Measurements from ENCODE around the gene TCERG1L.
A peak's percentile ranks its signal among the peaks of the same experiment; 100 is the strongest.
"Not testable (repeated sequence)": the region's sequence is repeated elsewhere in the genome, so short reads cannot be mapped to it uniquely, and the experiment has no call there.

The TCERG1L gene, protein sequence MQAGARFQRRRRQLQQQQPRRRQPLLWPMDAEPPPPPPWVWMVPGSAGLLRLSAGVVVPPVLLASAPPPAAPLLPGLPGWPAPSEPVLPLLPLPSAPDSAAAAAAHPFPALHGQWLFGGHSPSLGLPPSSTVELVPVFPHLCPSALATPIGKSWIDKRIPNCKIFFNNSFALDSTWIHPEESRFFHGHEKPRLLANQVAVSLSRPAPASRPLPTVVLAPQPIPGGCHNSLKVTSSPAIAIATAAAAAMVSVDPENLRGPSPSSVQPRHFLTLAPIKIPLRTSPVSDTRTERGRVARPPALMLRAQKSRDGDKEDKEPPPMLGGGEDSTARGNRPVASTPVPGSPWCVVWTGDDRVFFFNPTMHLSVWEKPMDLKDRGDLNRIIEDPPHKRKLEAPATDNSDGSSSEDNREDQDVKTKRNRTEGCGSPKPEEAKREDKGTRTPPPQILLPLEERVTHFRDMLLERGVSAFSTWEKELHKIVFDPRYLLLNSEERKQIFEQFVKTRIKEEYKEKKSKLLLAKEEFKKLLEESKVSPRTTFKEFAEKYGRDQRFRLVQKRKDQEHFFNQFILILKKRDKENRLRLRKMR

DNA sequence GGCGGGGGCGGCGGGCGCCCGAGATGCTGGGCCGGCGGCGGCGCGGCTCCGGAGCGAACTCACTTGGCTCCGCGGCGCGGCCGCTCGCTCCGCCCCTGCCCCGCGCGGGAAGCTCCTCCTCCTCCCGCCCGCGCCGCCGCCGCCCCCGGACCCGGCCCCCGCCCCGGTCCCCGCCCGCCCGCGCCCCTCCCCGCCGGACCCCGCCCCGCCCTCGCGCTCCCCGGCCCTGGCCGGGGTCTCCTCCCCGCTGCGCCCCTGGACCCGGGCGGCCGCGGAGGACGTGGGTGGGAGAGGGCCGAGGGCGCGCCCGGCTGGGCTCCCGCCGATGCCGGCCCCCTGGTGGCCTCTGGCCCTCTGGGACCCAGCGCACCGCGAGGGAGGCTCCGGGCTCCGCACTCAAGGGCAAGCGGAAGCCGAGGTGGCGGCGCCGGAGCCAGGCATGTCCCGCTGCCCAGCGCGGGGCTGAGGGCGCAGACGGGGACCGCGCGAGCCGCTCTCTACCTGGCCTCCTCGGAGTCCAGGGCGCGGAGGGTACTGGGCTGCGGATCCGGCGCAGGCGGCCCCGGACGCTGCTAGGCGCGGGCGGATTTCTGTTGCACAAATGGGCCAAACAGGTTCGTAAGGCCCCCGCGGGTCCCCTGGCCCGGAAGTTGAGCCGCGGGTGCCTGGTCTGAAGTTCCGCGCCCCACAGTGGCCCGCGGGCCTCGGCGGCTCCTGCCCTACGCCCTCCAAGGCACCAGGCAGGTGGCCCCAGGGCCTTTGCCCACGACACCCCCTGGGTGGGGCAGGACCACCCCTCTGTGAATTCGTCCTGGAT lies at the start of gene TCERG1L:
TSS of gene TCERG1L (minus strand) at position 61 of the 817 bp plus-strand sequence. CDS start 86 bp downstream, outside the sequence.
- no peak for DNase-seq

DNA sequence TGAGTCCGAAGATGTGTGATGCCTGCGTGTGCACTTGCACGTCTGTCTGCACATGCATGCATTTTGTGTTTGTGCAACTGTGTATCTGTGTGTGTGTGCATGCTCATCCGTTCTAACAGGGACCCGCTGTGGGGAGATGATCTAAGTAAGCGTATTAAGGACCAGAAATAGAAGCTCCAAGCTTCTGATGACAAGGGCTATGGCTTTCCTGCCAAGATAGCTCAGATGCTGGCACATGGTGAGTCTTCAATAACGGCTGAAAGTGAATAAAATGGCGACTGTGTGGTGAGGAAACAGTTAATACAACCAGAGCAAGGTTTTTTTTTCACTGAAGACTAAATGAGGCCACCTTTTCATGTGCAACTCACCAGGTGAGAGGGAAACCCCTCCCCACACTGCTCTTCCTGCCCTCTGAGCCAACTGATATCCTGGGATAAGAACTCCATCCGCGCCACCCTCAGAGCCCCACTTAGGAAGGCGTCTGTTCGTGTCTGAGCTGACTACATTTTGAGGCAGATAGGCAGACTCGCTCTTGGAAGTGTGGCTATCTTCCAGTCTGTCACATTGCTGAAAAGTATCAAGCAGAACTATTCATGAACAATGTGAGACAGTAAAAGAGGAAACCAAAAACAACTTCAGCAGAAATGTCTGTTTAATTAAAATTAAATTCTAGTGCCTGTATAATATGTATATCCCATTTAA lies 47.4 kb upstream of the TCERG1L start:
- DNase-seq, result no peak

DNA sequence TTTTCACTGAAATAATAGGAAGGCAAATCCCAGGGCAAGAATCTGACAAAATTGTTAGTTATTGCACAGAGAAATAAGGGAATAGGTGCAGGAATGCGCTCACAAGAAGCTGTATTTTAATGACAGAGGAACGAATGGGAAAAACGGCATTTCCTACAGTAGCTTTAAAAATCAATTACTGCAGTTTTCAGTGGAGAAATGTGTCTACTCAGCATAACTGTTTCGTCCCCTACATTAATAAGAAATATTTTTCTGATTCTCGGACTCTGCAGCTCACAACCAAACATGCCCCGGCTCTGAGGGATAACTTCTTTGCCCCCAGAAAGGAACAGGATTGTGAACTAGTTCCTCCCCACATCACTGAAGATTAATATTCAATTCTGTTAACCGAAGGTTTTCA lies 44.9 kb upstream of the TCERG1L start:
- DNase-seq, result no peak

DNA sequence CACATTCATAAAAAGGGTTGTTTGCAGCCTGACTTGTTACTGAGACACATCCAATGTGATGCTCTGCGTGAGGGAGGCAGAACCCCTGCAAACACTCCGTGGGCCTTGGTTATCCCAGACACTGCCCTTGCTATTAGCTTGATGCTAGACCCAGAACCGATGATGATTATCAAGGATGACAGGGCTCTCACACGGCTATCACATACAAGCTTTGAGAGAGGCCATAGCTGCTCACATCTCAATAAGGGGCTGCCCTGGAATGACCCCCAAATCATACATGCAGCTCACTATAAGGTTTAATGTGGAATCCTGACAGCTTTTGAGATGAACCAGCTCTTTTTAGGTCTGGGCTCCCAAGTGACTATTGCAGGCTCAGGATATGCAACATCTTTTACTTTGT lies 44.4 kb upstream of the TCERG1L start:
- no peak for DNase-seq

DNA sequence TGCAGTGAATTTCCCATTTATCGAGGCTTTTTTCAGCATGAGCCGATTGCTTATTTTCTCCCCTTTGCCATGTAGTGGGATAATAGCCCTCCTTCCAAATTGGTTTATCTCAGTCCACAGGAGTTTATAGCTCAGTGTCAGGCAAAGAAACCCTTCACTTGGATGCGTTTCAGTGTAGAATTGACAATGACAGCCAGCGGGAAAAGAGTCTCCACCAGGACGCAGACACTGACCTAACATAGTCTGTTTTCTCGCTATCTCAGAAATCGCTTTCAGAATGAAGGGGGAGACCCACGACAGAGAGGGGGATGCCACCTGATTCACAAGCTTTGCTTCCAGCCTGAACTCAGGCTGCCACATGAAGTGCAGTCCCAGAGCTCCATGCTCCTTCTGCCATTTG lies 43.5 kb upstream of the TCERG1L start:
- no peak for DNase-seq

DNA sequence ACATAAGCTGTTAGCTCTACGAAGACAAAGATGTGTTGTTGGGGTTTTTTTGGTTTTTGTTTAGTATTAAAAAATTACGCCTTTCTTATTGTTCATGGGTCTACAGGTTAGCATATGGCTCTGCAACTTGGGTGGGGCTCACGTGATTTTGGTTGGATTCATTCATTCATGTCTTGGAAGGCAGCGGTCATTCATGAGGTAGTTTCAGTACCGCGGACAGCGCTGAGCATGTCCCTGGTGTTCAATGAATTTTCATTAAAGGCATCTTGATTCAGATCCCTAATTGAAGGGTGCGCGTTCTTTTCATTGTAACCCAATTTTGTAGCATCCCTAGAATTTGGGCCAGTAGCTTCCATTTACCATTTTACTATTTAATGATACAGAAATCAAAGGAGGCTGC lies 42.9 kb upstream of the TCERG1L start:
- DNase-seq, result peak; percentile 31

DNA sequence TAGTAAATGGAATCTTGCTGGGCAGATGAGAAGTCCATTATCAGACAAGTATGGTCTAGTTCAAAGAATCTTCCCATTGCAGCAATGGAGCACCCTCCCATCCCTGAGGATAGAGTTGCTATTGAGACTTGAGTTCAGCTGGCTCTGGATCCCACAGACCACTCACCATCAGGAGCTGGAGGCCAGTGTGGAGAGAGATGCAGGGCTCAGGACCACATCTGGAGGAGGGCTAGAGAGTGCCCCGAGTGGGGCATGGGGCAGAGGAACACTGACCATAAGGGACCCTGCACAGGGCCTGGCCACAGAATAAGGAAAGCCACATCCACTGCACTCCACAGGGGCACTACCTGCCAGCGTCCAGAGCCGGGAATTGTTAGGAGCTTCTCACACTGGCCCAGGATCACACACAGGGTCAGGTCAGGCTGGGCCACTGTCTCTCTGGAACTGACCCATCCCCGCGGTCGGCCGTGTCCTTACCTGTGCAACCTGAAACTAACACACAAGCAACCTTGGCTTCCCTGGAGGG lies 41.3 kb upstream of the TCERG1L start:
- DNase-seq, result no peak

DNA sequence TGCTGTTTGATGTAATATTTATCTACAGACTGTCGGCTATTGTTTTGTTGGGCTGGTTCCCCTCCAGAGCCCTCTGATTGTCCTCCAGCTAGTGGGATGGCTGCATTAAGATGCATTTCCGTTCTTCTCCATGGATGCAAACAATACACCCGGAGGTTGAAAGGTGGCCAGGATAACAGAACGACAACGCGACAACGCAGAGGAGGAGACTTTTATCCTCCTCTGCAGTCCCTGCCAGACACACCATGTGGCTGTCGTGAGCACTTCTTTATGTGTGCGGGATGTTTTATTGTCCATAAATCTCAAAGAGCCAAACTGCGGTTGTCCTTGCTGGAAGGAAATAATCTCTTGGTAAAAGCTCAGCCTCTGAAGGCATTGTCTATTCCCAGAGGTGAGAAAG lies 39.1 kb upstream of the TCERG1L start:
- no peak for DNase-seq

DNA sequence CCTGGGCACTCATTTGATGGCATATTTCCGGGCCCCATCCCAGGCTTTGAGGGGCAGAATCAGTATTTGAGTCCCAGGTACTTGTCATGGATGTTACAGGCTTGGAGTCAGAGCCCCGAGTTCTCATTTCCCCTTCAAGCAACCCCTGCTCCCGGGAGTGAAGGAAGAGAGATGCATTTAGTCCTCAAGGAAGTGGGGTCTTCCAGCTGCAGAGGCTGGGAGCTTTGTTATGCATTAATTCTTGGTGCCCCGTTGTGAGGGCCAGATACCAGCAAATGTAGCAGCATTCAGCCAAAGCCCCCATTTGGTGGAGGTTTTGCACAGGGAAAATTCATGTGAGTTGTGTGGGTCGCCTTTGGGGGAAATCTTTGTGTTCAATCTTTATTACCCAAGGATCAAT lies 38.7 kb upstream of the TCERG1L start:
- DNase-seq, result no peak

DNA sequence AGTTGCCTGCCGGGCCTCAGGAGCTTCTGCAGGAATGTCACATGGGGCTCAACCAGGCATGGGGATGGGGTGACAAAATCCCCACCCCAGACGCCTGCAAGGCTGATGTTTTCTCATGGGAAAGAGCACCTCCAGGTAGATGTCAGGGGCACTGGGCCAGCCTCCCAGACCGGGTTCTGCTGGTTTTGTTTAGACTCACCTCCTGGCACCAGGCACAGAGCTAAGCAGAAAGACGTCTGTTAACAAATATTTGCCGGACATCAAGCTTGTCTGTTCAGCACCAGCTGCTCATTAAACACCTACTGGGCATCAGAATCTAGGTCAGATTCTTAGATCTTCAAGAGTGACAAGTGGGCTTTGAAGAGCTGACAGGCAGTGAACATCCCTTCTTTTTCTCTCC lies 34.9 kb upstream of the TCERG1L start:
- DNase-seq, result no peak

DNA sequence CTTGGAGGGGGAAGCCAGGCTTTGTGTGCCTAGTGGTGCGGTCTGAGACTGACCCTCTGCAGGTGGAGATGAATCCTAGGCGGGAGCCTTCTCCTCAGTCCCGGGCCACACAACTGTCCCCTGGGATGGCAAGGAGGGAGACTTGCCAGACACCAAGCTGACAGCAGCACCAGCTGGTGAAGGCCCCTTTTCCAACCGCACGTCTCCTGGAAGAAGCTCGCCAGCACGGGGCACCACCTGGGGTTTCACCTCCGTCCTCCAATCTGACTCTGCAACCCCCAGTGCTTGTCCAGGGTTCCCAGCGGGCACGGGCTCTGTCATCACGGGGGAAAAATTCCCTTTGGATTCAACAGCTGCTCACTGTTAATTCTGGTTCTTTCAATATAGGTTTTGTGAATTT lies 34.2 kb upstream of the TCERG1L start:
- no peak for DNase-seq

DNA sequence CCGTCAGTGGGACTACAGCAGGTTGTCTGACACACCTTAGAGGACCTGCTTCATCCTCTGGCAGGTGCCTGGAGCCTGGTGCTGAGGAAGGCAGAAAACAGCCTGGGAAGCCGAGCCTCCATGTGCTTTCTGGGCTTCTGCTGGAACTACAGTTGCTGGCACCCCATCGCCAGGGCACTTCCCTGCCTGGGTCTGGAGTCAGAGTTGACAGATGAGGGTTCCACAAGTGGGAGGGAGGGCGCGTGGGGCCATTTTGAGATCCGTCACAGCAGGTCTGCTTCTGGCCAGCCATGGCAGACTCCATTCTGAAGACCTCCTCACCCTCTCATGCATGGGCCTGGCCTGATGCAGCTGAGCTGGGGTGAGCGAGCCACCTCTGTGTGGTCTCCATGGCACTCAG lies 33.2 kb upstream of the TCERG1L start:
- DNase-seq, result no peak

DNA sequence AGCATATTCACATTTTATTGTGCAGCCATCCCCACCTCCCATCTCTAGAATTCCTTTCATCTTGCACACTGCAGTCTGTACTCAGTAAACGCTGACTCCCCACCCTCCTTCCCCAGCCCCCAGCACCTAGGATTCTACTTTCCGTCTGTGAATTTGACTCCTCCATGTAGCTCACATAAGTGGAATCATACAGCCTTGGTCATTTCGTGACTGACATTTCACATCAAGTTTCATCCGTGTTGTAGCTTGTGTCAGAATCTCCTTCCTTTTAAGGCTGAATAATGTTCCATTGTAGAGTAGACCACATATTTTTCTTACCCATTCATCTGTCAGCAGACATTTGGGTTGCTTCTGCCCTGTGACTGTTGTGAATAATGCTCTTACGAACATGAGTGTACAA lies 26.2 kb upstream of the TCERG1L start:
- DNase-seq, result no peak

DNA sequence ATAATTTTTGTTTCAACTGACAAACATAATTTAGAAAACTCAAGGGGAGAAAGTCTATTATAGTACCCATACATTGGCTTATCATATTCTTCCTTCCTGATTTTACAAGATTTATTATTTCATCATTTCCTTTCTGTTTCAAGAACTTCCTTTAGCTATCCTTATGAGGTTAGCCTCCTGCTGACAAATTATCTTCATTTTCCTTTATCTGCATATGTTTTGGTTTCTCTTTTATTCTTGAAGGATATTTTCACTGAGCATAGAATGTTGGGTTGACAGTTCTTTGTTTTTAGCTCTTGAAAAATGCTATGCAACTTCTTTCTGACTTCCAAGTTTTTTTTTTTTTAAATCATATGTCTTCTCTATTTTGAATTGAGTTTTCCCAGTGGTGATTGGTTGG lies 21.3 kb upstream of the TCERG1L start:
- DNase-seq, result no peak

DNA sequence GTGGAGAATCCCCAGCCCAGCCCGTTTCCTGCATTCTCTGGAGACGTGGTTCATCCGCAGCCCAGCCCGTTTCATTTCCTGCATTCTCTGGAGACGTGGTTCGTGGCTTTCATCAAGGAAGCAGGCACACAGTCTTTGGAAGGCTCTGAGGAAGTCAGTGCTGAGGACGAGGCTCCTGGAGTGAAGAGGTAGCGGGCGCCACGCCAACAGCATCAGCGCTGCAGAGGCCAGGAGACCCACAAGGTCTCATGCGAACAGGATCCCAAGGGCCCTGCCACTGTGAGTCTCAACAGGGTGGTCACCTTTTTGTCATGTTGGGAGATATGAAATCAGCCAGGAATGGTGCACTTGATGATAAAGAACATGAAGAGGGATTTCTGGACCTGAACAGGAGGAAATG lies 12.4 kb upstream of the TCERG1L start:
- DNase-seq, result no peak

DNA sequence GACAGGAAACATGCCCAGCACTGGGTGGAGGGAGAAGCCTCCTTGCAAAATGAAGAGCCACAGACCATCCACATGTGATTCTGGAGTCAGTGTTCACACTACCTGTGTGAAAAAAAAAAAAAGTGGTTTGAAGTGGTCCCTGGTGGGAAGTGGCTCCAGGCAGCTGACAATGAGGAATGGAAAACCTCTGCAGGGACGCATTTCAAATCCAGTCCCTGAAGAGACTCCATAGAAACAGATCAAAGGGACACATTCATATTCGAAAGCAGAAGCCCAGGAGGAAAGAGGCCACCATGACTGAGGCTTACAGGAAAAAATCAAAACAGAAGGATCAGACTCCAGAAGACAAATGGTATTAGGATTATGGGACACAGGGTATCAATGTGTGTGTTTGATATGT lies 11.5 kb upstream of the TCERG1L start:
- DNase-seq, result no peak

DNA sequence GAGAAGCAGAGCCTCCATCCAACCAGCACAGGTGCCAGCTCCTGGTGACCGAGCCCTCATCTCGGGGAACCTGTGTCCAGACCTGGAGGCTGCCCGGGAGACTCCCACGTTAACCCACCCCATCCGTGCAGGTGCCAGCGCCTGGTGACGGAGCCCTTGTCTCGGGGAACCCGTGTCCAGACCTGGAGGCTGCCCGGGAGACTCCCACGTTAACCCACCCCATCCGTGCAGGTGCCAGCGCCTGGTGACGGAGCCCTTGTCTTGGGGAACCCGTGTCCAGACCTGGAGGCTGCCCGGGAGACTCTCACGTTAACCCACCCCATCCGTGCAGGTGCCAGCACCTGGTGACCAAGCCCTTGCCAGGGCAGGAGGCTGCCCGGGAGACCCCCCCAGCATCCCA lies 11.1 kb upstream of the TCERG1L start:
- DNase-seq, result not testable (repeated sequence)

DNA sequence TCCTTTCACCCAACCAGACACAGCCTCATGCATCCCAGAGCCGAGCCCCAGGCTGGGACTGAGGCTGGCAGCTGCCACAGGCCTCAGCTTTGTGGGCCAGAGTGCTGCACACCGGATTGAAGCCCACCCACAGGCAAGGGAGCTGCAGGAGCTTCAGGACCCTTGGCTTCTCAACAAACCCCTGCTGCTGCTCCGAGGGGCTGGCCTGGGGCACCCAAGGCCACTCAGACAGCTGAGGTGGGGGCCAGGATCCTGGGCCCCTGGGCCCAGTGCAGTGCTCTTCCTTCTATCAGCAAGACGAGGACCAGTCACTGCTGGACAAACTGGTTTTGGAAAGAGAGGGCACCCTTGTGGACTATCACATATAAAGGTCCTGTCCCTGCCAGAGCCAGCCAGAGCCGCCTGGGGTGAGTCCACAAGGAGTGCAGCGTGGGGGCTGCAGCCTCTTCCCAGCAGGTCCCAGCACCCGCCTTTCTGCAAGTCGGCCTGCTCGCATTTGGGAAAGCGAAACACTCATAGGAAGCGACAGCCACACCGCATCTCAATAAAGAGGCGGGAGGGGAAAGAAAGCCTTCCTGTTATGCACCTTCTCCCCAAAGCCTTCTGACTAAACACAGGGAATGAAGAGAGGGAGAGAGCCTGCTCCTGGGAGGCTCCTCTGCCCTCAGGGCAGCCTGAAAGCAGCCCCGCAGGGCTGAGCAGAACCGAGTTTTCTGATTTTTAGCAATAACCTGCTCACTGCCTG lies 9.5 kb upstream of the TCERG1L start:
- no peak for DNase-seq

DNA sequence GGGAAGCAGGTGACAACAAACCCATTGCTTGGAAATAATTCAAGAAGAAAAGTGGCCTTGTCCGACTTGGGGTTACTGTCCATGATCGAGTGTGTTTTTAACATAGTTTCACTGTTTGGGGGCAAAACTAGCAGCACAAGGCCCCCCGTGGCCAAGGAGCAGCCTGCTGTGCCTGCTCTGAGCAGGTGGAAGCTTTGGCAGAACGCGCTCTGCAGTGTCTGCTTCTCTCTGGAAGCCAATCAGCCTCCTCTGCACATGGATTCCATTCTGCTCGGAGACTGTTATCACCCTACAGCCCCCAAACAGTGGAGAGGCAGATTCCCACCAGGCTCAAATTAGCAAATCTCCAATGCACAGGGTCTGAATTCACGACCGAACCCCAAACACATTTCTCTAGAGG lies 7.3 kb upstream of the TCERG1L start:
- no peak for DNase-seq

DNA sequence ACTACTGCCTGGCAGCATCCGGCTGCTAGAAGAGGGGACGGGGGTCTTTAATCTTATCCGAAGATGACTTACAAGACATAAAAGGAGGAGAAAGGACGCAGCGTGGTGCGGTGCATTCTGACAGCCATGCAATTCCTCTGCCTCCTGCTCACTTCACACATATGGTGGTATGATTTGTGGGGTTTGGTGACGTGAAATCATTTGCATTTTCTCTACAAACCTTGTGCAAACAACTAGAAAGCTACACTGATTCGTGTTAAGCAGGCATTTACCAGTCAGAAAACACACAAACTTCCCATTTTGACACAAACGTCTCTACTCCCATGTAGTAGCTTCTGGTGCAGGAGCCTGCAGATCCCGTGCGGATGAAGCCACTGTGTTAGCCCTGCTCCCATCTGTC lies 6.8 kb upstream of the TCERG1L start:
- no peak for DNase-seq

DNA sequence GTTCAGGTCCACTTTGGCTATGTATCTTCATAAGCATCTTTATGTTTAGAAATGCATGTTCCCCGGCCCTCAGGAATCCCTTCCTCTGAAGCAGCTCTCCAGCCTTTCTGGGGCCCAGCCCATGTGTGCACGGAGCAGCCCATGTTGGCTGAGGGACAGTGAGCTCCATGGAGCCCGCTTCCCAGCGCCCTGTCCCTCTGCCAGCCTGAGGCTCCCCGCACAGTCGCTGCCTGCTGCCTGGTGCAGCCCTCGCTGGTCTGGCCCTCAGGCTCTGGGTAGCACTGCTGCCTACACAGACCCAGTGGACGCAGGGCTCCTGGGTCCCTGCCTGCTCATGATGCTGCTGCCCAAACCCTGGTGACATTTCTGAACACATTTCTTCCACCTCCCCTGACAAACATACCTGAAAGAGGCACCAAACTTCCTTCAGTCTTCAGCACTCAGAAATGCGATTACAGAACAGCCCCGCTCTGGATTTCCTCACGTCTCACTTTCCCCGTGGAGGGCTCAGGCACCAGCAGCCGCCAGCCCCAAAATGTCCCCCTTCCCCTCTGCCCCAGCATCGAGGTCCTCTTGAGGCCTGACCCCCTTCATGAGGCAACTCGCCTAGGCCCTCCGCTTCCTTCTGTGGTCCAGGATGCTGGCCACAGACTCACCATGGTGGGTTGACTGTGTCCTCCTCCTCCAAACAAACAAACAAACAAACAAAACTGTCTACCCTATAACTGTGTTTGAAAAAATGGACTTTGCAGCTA lies 5.0 kb upstream of the TCERG1L start:
- DNase-seq, result no peak

DNA sequence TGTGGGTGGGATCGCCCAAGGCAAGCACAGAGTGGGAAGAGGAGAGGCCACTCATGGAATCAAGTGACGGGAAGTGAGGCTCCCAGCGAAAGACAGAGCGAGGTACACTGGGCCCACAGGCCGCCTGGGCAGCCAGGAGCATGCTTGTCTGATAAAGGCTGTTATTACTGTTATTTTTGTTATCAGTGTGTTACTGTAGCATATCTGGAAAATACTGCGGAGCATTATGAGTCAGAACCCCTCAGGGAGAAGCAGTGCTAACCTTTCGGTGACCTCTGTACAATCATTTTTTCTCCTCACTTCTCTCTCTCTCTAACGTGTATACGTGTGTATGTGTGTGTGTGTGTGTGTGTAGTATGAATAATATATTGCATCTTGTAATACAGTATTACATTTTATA lies 3.8 kb upstream of the TCERG1L start:
- no peak for DNase-seq

All from OCI-M1 (cell line).